NCI-H2227 (cell line): ENCODE measurements around the gene GNPDA2.
A peak's percentile ranks its signal among the peaks of the same experiment; 100 is the strongest.
"Not testable (repeated sequence)": the region's sequence is repeated elsewhere in the genome, so short reads cannot be mapped to it uniquely, and the experiment has no call there.

ENCODE experiments used
- DNase-seq: peaks from one replicate; lab custom pipeline; 2025; ENCODE audit not compliant: unreplicated experiment; lab: John Stamatoyannopoulos, UW

Gene GNPDA2

GRCh38 chr4:44726038-44726871, at the start of gene GNPDA2:
GNPDA2 (minus strand) TSS chr4:44726556; CDS start chr4:44722207, 4,349 bp downstream.
- DNase-seq: peak; percentile 89

- DNase-seq: no peak
These were observed 46.0 kb upstream of the GNPDA2 start for GRCh38 chr4:44772340-44772739.

- DNase-seq: no peak
These were observed 45.4 kb upstream of the GNPDA2 start for GRCh38 chr4:44771789-44772188.

- DNase-seq: no peak
These were observed 40.1 kb upstream of the GNPDA2 start for GRCh38 chr4:44766453-44766852.

GRCh38 chr4:44765116-44765515, 38.8 kb upstream of the GNPDA2 start:
- no peak for DNase-seq

- DNase-seq: no peak
These were observed 35.0 kb upstream of the GNPDA2 start for GRCh38 chr4:44761306-44761705.

- DNase-seq: peak; percentile 59
These were observed 34.0 kb upstream of the GNPDA2 start for GRCh38 chr4:44760142-44760898.

- DNase-seq: no peak
These were observed 30.2 kb upstream of the GNPDA2 start for GRCh38 chr4:44756559-44756958.

GRCh38 chr4:44740201-44740600, 13.8 kb upstream of the GNPDA2 start:
- no peak for DNase-seq

GRCh38 chr4:44738615-44739014, 12.3 kb upstream of the GNPDA2 start:
- DNase-seq: no peak

GRCh38 chr4:44736900-44737299, 10.5 kb upstream of the GNPDA2 start:
- DNase-seq: no peak

GRCh38 chr4:44728694-44729093, 2.3 kb upstream of the GNPDA2 start:
- DNase-seq: not testable (repeated sequence)

- DNase-seq: no peak
These were observed 1.1 kb upstream of the GNPDA2 start for GRCh38 chr4:44727471-44727870.

GRCh38 chr4:44725726-44726037, 674 bp downstream of the GNPDA2 start:
- no peak for DNase-seq

GRCh38 chr4:44725166-44725565, 1.2 kb downstream of the GNPDA2 start:
- no peak for DNase-seq

- DNase-seq: no peak
These were observed 4.4 kb downstream of the GNPDA2 start for GRCh38 chr4:44722001-44722400.

GRCh38 chr4:44720371-44720770, 6.0 kb downstream of the GNPDA2 start:
- no peak for DNase-seq

- DNase-seq: no peak
These were observed 9.8 kb downstream of the GNPDA2 start for GRCh38 chr4:44716597-44716996.

- no peak for DNase-seq
These were observed 13.2 kb downstream of the GNPDA2 start for GRCh38 chr4:44713125-44713524.

GRCh38 chr4:44704673-44705072, 21.7 kb downstream of the GNPDA2 start:
- DNase-seq: no peak

- no peak for DNase-seq
These were observed 25.3 kb downstream of the GNPDA2 start for GRCh38 chr4:44701037-44701436.

- no peak for DNase-seq
These were observed 25.9 kb downstream of the GNPDA2 start for GRCh38 chr4:44700427-44700826.
